DND-41 (cell line): Measurements from ENCODE around the gene MSANTD1.

Source experiments
- ATAC-seq: fragments of 200-7000 bp; cut with Tn5 transposase; 3 replicates; pipeline ENCODE4 v1.9.1; 2021; ENCODE audit warnings: low read depth; ENCODE audit not compliant: insufficient read depth
- DNase-seq: peaks from one replicate; pipeline ENCODE4 v3.0.0-alpha.2; 2020
- H2AFZ ChIP-seq: 2 replicates; pipeline ENCODE4 v1.6.0; 2012; ENCODE audit warnings: low read depth, low read length
- H3K27ac ChIP-seq: 2 replicates; pipeline ENCODE4 v1.5.1; 2012; ENCODE audit warnings: low read length, inconsistent platforms
- H3K27me3 ChIP-seq: fragments of 200-600 bp; sonication (generic); 2 replicates; pipeline ENCODE4 v1.6.0; 2012; ENCODE audit warnings: low read length, mild to moderate bottlenecking, inconsistent platforms; ENCODE audit not compliant: insufficient read depth, poor library complexity
- H3K36me3 ChIP-seq: 2 replicates; pipeline ENCODE4 v1.5.1; 2012; ENCODE audit warnings: low read length, inconsistent platforms; ENCODE audit not compliant: insufficient read depth
- H3K4me1 ChIP-seq: 2 replicates; pipeline ENCODE4 v1.5.1; 2012; ENCODE audit warnings: mild to moderate bottlenecking, low read length; ENCODE audit not compliant: insufficient read depth
- H3K4me2 ChIP-seq: 2 replicates; pipeline ENCODE4 v1.6.0; 2012; ENCODE audit warnings: mild to moderate bottlenecking, moderate library complexity, low read length, inconsistent platforms; ENCODE audit not compliant: insufficient read depth
- H3K4me3 ChIP-seq, 2 experiments: fragments of 200-600 bp in 1 of 2; shearing (Covaris generic) in 1 of 2; 2 replicates each; pipeline ENCODE4 v1.5.1; 2012 to 2016; ENCODE audit warnings: inconsistent platforms in 2 of 2, low read length in 2 of 2, mild to moderate bottlenecking in 2 of 2, low read depth in 1 of 2, moderate library complexity in 1 of 2
- H3K79me2 ChIP-seq: 2 replicates; pipeline ENCODE4 v1.6.0; 2012; ENCODE audit warnings: low read length, inconsistent platforms; ENCODE audit not compliant: insufficient read depth
- H3K9ac ChIP-seq: 2 replicates; pipeline ENCODE4 v1.6.0; 2012; ENCODE audit warnings: low read depth, mild to moderate bottlenecking, inconsistent platforms, low read length, moderate library complexity
- H3K9me3 ChIP-seq: 2 replicates; pipeline ENCODE4 v1.5.1; 2012; ENCODE audit warnings: low read length, moderate library complexity, mild to moderate bottlenecking, inconsistent platforms; ENCODE audit not compliant: insufficient read depth, severe bottlenecking
- H4K20me1 ChIP-seq: 2 replicates; pipeline ENCODE4 v1.6.0; 2012; ENCODE audit warnings: low read length; ENCODE audit not compliant: insufficient read depth
- CTCF ChIP-seq: IDR thresholded peaks from 2 replicates; pipeline ENCODE4 v1.5.1; 2012; ENCODE audit warnings: borderline replicate concordance, low read length, moderate library complexity, mild to moderate bottlenecking; ENCODE audit not compliant: poor library complexity, severe bottlenecking; ENCODE audit errors: extremely low read depth
- EZH2 ChIP-seq: IDR thresholded peaks from 3 replicates; pipeline ENCODE4 v1.6.1; 2012; ENCODE audit warnings: borderline replicate concordance, low read depth, mild to moderate bottlenecking, moderate library complexity, low read length, inconsistent platforms; ENCODE audit not compliant: severe bottlenecking

The MSANTD1 gene

GRCh38 chr4:3223956-3224748 is 24.8 kb upstream of the MSANTD1 start:
- no peak overlapping the region for H3K4me3 ChIP-seq
- no peak for ATAC-seq
- DNase-seq, result no peak
- H3K27me3 ChIP-seq, result no peaks in the 10 kb centered on the region
- no peaks in the 10 kb centered on the region for H3K4me1 ChIP-seq
- H3K4me2 ChIP-seq, result no peak overlapping the region
- H4K20me1 ChIP-seq, result peaks cover 8% of the 10 kb centered on the region; the same call in 1 of the 2 replicates
- no peak overlapping the region for H2AFZ ChIP-seq
- no peaks in the 10 kb centered on the region for H3K79me2 ChIP-seq
- no peak overlapping the region for H3K9ac ChIP-seq
- no peaks in the 10 kb centered on the region for H3K9me3 ChIP-seq
- peaks cover 72% of the 10 kb centered on the region for H3K36me3 ChIP-seq
- TF ChIP-seq EZH2, result no peak
- no peak for TF ChIP-seq CTCF
- H3K27ac ChIP-seq, result no peak overlapping the region

- TF ChIP-seq EZH2 (no peak), CTCF (no peak)
- Histone ChIP-seq H4K20me1 (peaks cover 15% of the 10 kb centered on the region; the same call in 1 of the 2 replicates), H3K36me3 (peaks cover 72% of the 10 kb centered on the region), H3K79me2 (no peaks in the 10 kb centered on the region), H3K27me3 (no peaks in the 10 kb centered on the region), H3K4me3 (no peak overlapping the region), H3K4me1 (no peaks in the 10 kb centered on the region), H3K9ac (no peak overlapping the region), H3K4me2 (no peak overlapping the region), H2AFZ (no peak overlapping the region), H3K27ac (no peak overlapping the region), H3K9me3 (no peaks in the 10 kb centered on the region)
- ATAC-seq, result no peak
- DNase-seq, result no peak
Observed at GRCh38 chr4:3225071-3225850, 23.7 kb upstream of the MSANTD1 start.

GRCh38 chr4:3225936-3226335 is 23.0 kb upstream of the MSANTD1 start:
- Histone ChIP-seq H4K20me1 (peaks cover 19% of the 10 kb centered on the region; the same call in 1 of the 2 replicates), H3K27me3 (no peaks in the 10 kb centered on the region), H2AFZ (no peak overlapping the region), H3K4me2 (no peak overlapping the region), H3K27ac (no peak overlapping the region), H3K4me3 (no peak overlapping the region), H3K36me3 (peaks cover 77% of the 10 kb centered on the region), H3K9ac (no peak overlapping the region), H3K4me1 (no peaks in the 10 kb centered on the region), H3K79me2 (no peaks in the 10 kb centered on the region), H3K9me3 (no peaks in the 10 kb centered on the region)
- no peak for TF ChIP-seq EZH2
- no peak for TF ChIP-seq CTCF
- DNase-seq, result no peak
- ATAC-seq, result no peak
